Endodermal cell (in vitro differentiated cells): ENCODE measurements around the gene VCP. TPM values are rescaled to one million over a fixed set of nuclear protein-coding genes. Genes with fewer than 3 reads are reported as not detected.
A peak's percentile ranks its signal among the peaks of the same experiment; 100 is the strongest.

Experiments
- DNase-seq: peaks from one replicate; pipeline ENCODE4 v3.0.0-alpha.2; 2017
- H3K27ac ChIP-seq: 2 replicates; pipeline ENCODE4 v1.5.1; 2013; ENCODE audit warnings: mild to moderate bottlenecking, low read depth, low read length, moderate library complexity
- H3K27me3 ChIP-seq: 2 replicates; pipeline ENCODE4 v1.6.1; 2013; ENCODE audit warnings: mild to moderate bottlenecking, low read length, moderate library complexity; ENCODE audit not compliant: insufficient read depth, control insufficient read depth, poor library complexity, severe bottlenecking
- H3K36me3 ChIP-seq: 2 replicates; pipeline ENCODE4 v1.7.0; 2013; ENCODE audit warnings: mild to moderate bottlenecking, low read length, moderate library complexity; ENCODE audit not compliant: control insufficient read depth, insufficient read depth
- H3K4me1 ChIP-seq: one replicate; pipeline ENCODE4 v1.7.0; 2013; ENCODE audit warnings: low read length; ENCODE audit not compliant: control insufficient read depth, insufficient read depth
- H3K4me3 ChIP-seq: 2 replicates; pipeline ENCODE4 v1.5.1; 2013; ENCODE audit warnings: mild to moderate bottlenecking, low read length, moderate library complexity
- H3K9ac ChIP-seq: 2 replicates; pipeline ENCODE4 v1.6.1; 2013; ENCODE audit warnings: mild to moderate bottlenecking, low read length, moderate library complexity; ENCODE audit not compliant: poor library complexity, severe bottlenecking; ENCODE audit errors: extremely low read depth
- H3K9me3 ChIP-seq: 2 replicates; pipeline ENCODE4 v1.6.1; 2013; ENCODE audit warnings: mild to moderate bottlenecking, low read length, moderate library complexity; ENCODE audit not compliant: control insufficient read depth
- H3K27ac Mint-ChIP-seq: 2 replicates; pipeline ENCODE4 v1.8.0; 2020; ENCODE audit warnings: mixed read lengths
- H3K27me3 Mint-ChIP-seq: 2 replicates; pipeline ENCODE4 v1.8.0; 2021; ENCODE audit warnings: mild to moderate bottlenecking, mixed read lengths; ENCODE audit not compliant: insufficient read depth
- H3K36me3 Mint-ChIP-seq: 2 replicates; pipeline ENCODE4 v1.8.0; 2020; ENCODE audit warnings: low read depth, mixed read lengths
- H3K4me1 Mint-ChIP-seq: 2 replicates; pipeline ENCODE4 v1.8.0; 2020; ENCODE audit warnings: mixed read lengths
- H3K4me3 Mint-ChIP-seq: 2 replicates; pipeline ENCODE4 v1.8.0; 2020; ENCODE audit warnings: mild to moderate bottlenecking, moderate library complexity, mixed read lengths
- H3K9me3 Mint-ChIP-seq: 2 replicates; pipeline ENCODE4 v1.8.0; 2020; ENCODE audit warnings: mild to moderate bottlenecking, mixed read lengths
- CTCF ChIP-seq: fragments of 200-600 bp; sonication (generic); conservative IDR thresholded peaks from 2 replicates; pipeline ENCODE4 v1.5.0; 2021; ENCODE audit warnings: antibody characterized with exemption, mild to moderate bottlenecking
- WGBS, 2 experiments: methylation state at CpG; one replicate each; pipeline versions ENCODE4 v1.1.5 to v1.1.7; 2013; ENCODE audit warnings: missing lambda C conversion rate in 2 of 2, mixed read lengths in 1 of 2; ENCODE audit not compliant: insufficient coverage in 1 of 2, insufficient read length in 1 of 2; 5-methylcytosine and 5-hydroxymethylcytosine counted together
- total RNA-seq, 2 donors: library from RNA; stranded (reverse); fragmentation: NEBNext Ultra II Directional in 1 of 2; extraction: Animal tissue kit (Norgen Biotek cat#: 25700) in 1 of 2; gene quantifications; 2 replicates in 1 of 2; 3 replicates in 1 of 2; pipeline ENCODE4 v1.2.1, GENCODE V29; 2021

The VCP gene
- total RNA-seq, 2 donors from 2014 or later: 497 to 510 TPM

GRCh38 chr9:35057271-35057620, 15.2 kb downstream of the VCP start:
- no peaks in the 10 kb centered on the region for H3K4me1 Mint-ChIP-seq
- H3K27me3 Mint-ChIP-seq: no peaks in the 10 kb centered on the region
- no peak overlapping the region for H3K4me3 Mint-ChIP-seq

GRCh38 chr9:35056571-35057270, 15.7 kb downstream of the VCP start:
- no peak overlapping the region for H3K27ac ChIP-seq
- DNase-seq: no peak
- H3K9ac ChIP-seq: no peak overlapping the region
- Mint-ChIP-seq H3K36me3 (peaks cover 94% of the 10 kb centered on the region), H3K9me3 (no peaks in the 10 kb centered on the region), H3K4me1 (no peaks in the 10 kb centered on the region), H3K27ac (no peak overlapping the region), H3K27me3 (no peaks in the 10 kb centered on the region), H3K4me3 (no peak overlapping the region)
- 97 to 100% methylated on average over 5 to 9 of the region's 9 CpGs for WGBS, 2 experiments
- no peak for TF ChIP-seq CTCF
- no peaks in the 10 kb centered on the region for H3K4me1 ChIP-seq
- no peaks in the 10 kb centered on the region for H3K9me3 ChIP-seq
- H3K36me3 ChIP-seq: peaks cover 98% of the 10 kb centered on the region
- no peak overlapping the region for H3K4me3 ChIP-seq
- no peaks in the 10 kb centered on the region for H3K27me3 ChIP-seq

More at GRCh38 chr9:35057271-35057620, 15.2 kb downstream of the VCP start:
- no peak overlapping the region for H3K9ac ChIP-seq
- H3K36me3 Mint-ChIP-seq: peaks cover 96% of the 10 kb centered on the region
- H3K36me3 ChIP-seq: peaks cover 98% of the 10 kb centered on the region
- no peaks in the 10 kb centered on the region for H3K4me1 ChIP-seq
- H3K9me3 Mint-ChIP-seq: no peaks in the 10 kb centered on the region
- H3K9me3 ChIP-seq: no peaks in the 10 kb centered on the region
- H3K27ac ChIP-seq: no peak overlapping the region
- H3K27ac Mint-ChIP-seq: no peak overlapping the region
- WGBS, 2 experiments: 95 to 96% methylated on average over 4 to 8 of the region's 8 CpGs
- no peak overlapping the region for H3K4me3 ChIP-seq
- no peak for TF ChIP-seq CTCF
- no peak for DNase-seq
- H3K27me3 ChIP-seq: no peaks in the 10 kb centered on the region

GRCh38 chr9:35054871-35055644, 17.4 kb downstream of the VCP start:
- TF ChIP-seq CTCF: no peak
- no peaks in the 10 kb centered on the region for H3K4me1 Mint-ChIP-seq
- Histone ChIP-seq H3K36me3 (peaks cover 98% of the 10 kb centered on the region), H3K4me3 (no peak overlapping the region), H3K27ac (no peak overlapping the region), H3K9ac (no peak overlapping the region), H3K4me1 (no peaks in the 10 kb centered on the region), H3K27me3 (no peaks in the 10 kb centered on the region), H3K9me3 (peaks cover 3% of the 10 kb centered on the region)
- peaks cover 85% of the 10 kb centered on the region for H3K36me3 Mint-ChIP-seq
- no peak overlapping the region for H3K4me3 Mint-ChIP-seq
- H3K27ac Mint-ChIP-seq: peak overlapping the region; percentile 18
- DNase-seq: no peak
- WGBS, 2 experiments: 97% methylated on average over 11 to 14 of the region's 14 CpGs
- no peaks in the 10 kb centered on the region for H3K27me3 Mint-ChIP-seq
- H3K9me3 Mint-ChIP-seq: no peaks in the 10 kb centered on the region
